Transverse colon (tissue), 3 donors: ENCODE data around the gene ZNF213.

Experiments
- CTCF ChIP-seq, 5 experiments: fragments of 200-600 bp in 3 of 5; fragments of 450-650 bp in 2 of 5; sonication (generic) in 3 of 5; IDR thresholded peaks; 1 replicate in 2 of 5; 2 replicates in 3 of 5; pipeline ENCODE4 v1.5.1; 2016 to 2017; ENCODE audit warnings: antibody characterized with exemption in 5 of 5, inconsistent platforms in 3 of 5, mild to moderate bottlenecking in 2 of 5, moderate library complexity in 1 of 5
- EP300 ChIP-seq: sonication (generic); formaldehyde crosslinking; IDR thresholded peaks from one replicate; pipeline ENCODE4 v1.6.1; 2017; ENCODE audit warnings: antibody characterized with exemption, low read depth
- POLR2A ChIP-seq: fragments of 450-650 bp; IDR thresholded peaks from one replicate; pipeline ENCODE4 v1.6.1; 2016; ENCODE audit warnings: antibody characterized with exemption, mild to moderate bottlenecking, moderate library complexity

- TF ChIP-seq CTCF (IDR thresholded peaks at IDR 0.05) = no peak
- TF ChIP-seq EP300 = no peak
- TF ChIP-seq POLR2A = no peak
Measured at GRCh38 chr16:3118204-3118790, 16.5 kb upstream of the ZNF213 start.
